ENCODE measurements around the gene SLC37A4.

SLC37A4 gene

GRCh38 chr11:119012629-119013170, 18.0 kb downstream of the SLC37A4 start:
- DNase-seq (ENCODE audit: low read depth) = no peak
- H3K4me3 ChIP-seq (ENCODE audit: low read depth, low read length) = no peak overlapping the region
- TF ChIP-seq POLR2A (IDR thresholded peaks at IDR 0.05; ENCODE audit: extremely low read depth, insufficient read length) (peak; percentile 13), MAX (IDR thresholded peaks at IDR 0.05; ENCODE audit: low read depth, low read length) (no peak), CTCF (IDR thresholded peaks at IDR 0.05; ENCODE audit: low read depth, low read length) (no peak), MYC (IDR thresholded peaks at IDR 0.05; ENCODE audit: low read depth, low read length) (no peak)

GRCh38 chr11:119011476-119012053, 19.1 kb downstream of the SLC37A4 start:
- TF ChIP-seq POLR2A (IDR thresholded peaks at IDR 0.05; ENCODE audit: extremely low read depth, insufficient read length) (no peak), MAX (IDR thresholded peaks at IDR 0.05; ENCODE audit: low read depth, low read length) (no peak)
- no peak overlapping the region for H3K4me3 ChIP-seq (ENCODE audit: low read depth, low read length)
- DNase-seq (ENCODE audit: low read depth) = no peak

- no peak overlapping the region for H3K4me3 ChIP-seq (ENCODE audit: low read depth, low read length)
- no peak for DNase-seq (ENCODE audit: low read depth)
- TF ChIP-seq MAX (IDR thresholded peaks at IDR 0.05; ENCODE audit: low read depth, low read length) (no peak), POLR2A (IDR thresholded peaks at IDR 0.05; ENCODE audit: extremely low read depth, insufficient read length) (no peak), MYC (IDR thresholded peaks at IDR 0.05; ENCODE audit: low read depth, low read length) (no peak), CTCF (IDR thresholded peaks at IDR 0.05; ENCODE audit: low read depth, low read length) (no peak)
These were observed 24.0 kb downstream of the SLC37A4 start for GRCh38 chr11:119006656-119007055.

GRCh38 chr11:119000906-119001305, 29.8 kb downstream of the SLC37A4 start:
- H3K4me3 ChIP-seq (ENCODE audit: low read depth, low read length) = no peak overlapping the region
- no peak for DNase-seq (ENCODE audit: low read depth)
- TF ChIP-seq MAX (IDR thresholded peaks at IDR 0.05; ENCODE audit: low read depth, low read length) = no peak
- no peak for TF ChIP-seq CTCF (IDR thresholded peaks at IDR 0.05; ENCODE audit: low read depth, low read length)
- TF ChIP-seq MYC (IDR thresholded peaks at IDR 0.05; ENCODE audit: low read depth, low read length) = no peak
- no peak for TF ChIP-seq POLR2A (IDR thresholded peaks at IDR 0.05; ENCODE audit: extremely low read depth, insufficient read length)

GRCh38 chr11:118998822-118999221, 31.9 kb downstream of the SLC37A4 start:
- DNase-seq (ENCODE audit: low read depth) = no peak
- TF ChIP-seq MYC (IDR thresholded peaks at IDR 0.05; ENCODE audit: low read depth, low read length) (no peak), CTCF (IDR thresholded peaks at IDR 0.05; ENCODE audit: low read depth, low read length) (no peak), POLR2A (IDR thresholded peaks at IDR 0.05; ENCODE audit: extremely low read depth, insufficient read length) (no peak), MAX (IDR thresholded peaks at IDR 0.05; ENCODE audit: low read depth, low read length) (no peak)
- peak overlapping the region; percentile 100 for H3K4me3 ChIP-seq (ENCODE audit: low read depth, low read length)

- DNase-seq (ENCODE audit: low read depth) = peak; percentile 22
- no peak for TF ChIP-seq MAX (IDR thresholded peaks at IDR 0.05; ENCODE audit: low read depth, low read length)
- TF ChIP-seq POLR2A (IDR thresholded peaks at IDR 0.05; ENCODE audit: extremely low read depth, insufficient read length) = no peak
- no peak for TF ChIP-seq MYC (IDR thresholded peaks at IDR 0.05; ENCODE audit: low read depth, low read length)
- TF ChIP-seq CTCF (IDR thresholded peaks at IDR 0.05; ENCODE audit: low read depth, low read length) = no peak
- peak overlapping the region; percentile 100 for H3K4me3 ChIP-seq (ENCODE audit: low read depth, low read length)
These were observed 32.3 kb downstream of the SLC37A4 start for GRCh38 chr11:118998388-118998717.
